Measurements from ENCODE around the gene OTOA. TPM values are rescaled to one million over a fixed set of nuclear protein-coding genes. Genes with fewer than 3 reads are reported as not detected.
"Not testable (repeated sequence)": the region's sequence is repeated elsewhere in the genome, so short reads cannot be mapped to it uniquely, and the experiment has no call there.

The OTOA gene
- total and polyA plus RNA-seq, 2 of the 8 experiments (the other 6 are each of a cell fraction or from before 2014, with no cell fraction given), result 0.06 to 0.32 TPM

DNA sequence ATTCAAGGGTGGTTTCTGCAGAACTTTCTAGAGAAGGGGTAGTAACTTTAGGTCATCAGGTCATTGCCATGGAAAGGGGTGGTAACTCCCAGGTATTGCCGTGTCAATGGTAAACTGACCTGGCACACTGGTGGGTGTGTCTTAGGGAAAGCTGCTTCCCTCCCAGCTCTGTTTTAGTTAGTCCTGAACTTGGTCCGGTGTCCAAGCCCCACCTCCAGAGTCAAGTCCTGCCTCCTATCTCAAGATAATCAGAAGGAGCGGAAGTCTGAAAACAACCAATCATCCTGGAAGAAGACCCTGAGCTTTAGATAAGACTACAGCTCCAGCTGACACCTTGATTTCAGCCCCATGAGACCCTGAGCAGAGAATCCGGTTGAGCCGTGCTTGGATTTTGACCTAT lies 105.0 kb downstream of the OTOA start:
- H3K18ac ChIP-seq (ENCODE audit: extremely low read depth, low read length); H2AFZ ChIP-seq (ENCODE audit: low read length); H3K79me2 ChIP-seq (ENCODE audit: control insufficient read depth in 1 of 2, insufficient read depth in 2 of 2, low read length in 2 of 2); H3K9ac ChIP-seq (replicated peaks in 1 of 4; ENCODE audit: extremely low read depth in 1 of 4, low read depth in 3 of 4, low read length in 3 of 4); H3K27me3 ChIP-seq (replicated peaks in 1 of 4; ENCODE audit: control insufficient read depth in 3 of 4, extremely low read depth in 1 of 4, insufficient read depth in 3 of 4, low read length in 3 of 4); H2BK12ac ChIP-seq (ENCODE audit: low read depth, low read length); H3K56ac ChIP-seq (replicated peaks; ENCODE audit: insufficient read length, low read depth, low read length); H3K4ac ChIP-seq (replicated peaks; ENCODE audit: insufficient read length, low read depth, low read length); H4K20me1 ChIP-seq (replicated peaks in 1 of 2; ENCODE audit: control insufficient read depth in 1 of 2, insufficient read depth in 2 of 2, low read length in 2 of 2); H4K8ac ChIP-seq (ENCODE audit: extremely low read depth, insufficient read depth, low read length); H4K91ac ChIP-seq (replicated peaks; ENCODE audit: insufficient read length, low read length); H3K4me3 ChIP-seq (ENCODE audit: extremely low read depth in 1 of 4, insufficient read depth in 2 of 4, low read depth in 3 of 4, low read length in 4 of 4); H3K4me1 ChIP-seq (replicated peaks in 1 of 4; ENCODE audit: control insufficient read depth in 3 of 4, insufficient read depth in 4 of 4, low read length in 3 of 4); H3K79me1 ChIP-seq (ENCODE audit: low read depth, low read length); H3K23ac ChIP-seq (ENCODE audit: insufficient read length); H3K23me2 ChIP-seq (ENCODE audit: low read depth, low read length); H3K36me3 ChIP-seq (ENCODE audit: control insufficient read depth in 2 of 4, insufficient read depth in 4 of 4, low read length in 3 of 4); CTCF ChIA-PET (ENCODE audit: partially characterized antibody); H2BK20ac ChIP-seq (ENCODE audit: low read length); H4K5ac ChIP-seq (ENCODE audit: insufficient read length, low read depth, low read length); H2AK5ac ChIP-seq (ENCODE audit: low read depth, low read length); FAIRE-seq; H2BK120ac ChIP-seq (replicated peaks; ENCODE audit: low read depth, low read length); H2BK15ac ChIP-seq (ENCODE audit: low read length); POLR2A ChIA-PET (ENCODE audit: partially characterized antibody); H2BK5ac ChIP-seq (ENCODE audit: low read depth, low read length); H3K4me2 ChIP-seq (ENCODE audit: insufficient read depth in 1 of 2, low read depth in 2 of 2, low read length in 2 of 2); DNase-seq (ENCODE audit: low read depth in 1 of 2, low spot score in 2 of 2); H3K14ac ChIP-seq (ENCODE audit: insufficient read length); H3K27ac ChIP-seq (ENCODE audit: low read depth, low read length); H3K9me3 ChIP-seq (ENCODE audit: insufficient read depth in 2 of 2, low read depth in 1 of 2, low read length in 1 of 2): not testable (repeated sequence)
- no CpG with 5 or more reads among the region's 5 CpGs for WGBS, 2 experiments (ENCODE audit: extremely low coverage in 1 of 2, insufficient coverage in 1 of 2, insufficient read length in 1 of 2, insufficient replicate concordance in 2 of 2, low coverage in 1 of 2, low lambda C conversion rate in 2 of 2, missing lambda C conversion rate in 1 of 2)

DNA sequence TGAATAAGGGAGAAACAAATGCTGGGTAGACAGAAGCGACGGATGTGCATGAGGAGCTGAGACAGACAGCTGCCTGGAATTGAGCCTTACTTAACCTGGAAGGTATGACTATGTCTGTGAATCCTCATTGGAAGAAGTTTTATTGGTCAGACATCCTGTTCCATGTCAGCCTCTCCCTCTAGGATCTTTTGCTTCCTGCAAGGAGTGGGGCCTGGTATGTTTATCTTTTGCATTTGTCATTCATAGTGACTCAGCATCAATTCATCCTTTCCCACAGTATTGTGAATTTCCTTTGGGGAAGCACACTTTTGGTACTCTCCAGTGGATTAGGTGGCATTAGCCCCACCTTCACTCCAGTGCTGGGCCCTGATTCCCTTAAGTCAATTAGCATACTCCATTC lies 105.5 kb downstream of the OTOA start:
- H2BK120ac ChIP-seq (replicated peaks; ENCODE audit: low read depth, low read length); H3K18ac ChIP-seq (ENCODE audit: extremely low read depth, low read length); H4K20me1 ChIP-seq (replicated peaks in 1 of 2; ENCODE audit: control insufficient read depth in 1 of 2, insufficient read depth in 2 of 2, low read length in 2 of 2); H3K27ac ChIP-seq (ENCODE audit: low read depth, low read length); H3K9ac ChIP-seq (replicated peaks in 1 of 4; ENCODE audit: extremely low read depth in 1 of 4, low read depth in 3 of 4, low read length in 3 of 4); H4K91ac ChIP-seq (replicated peaks; ENCODE audit: insufficient read length, low read length); H2BK12ac ChIP-seq (ENCODE audit: low read depth, low read length); H3K23ac ChIP-seq (ENCODE audit: insufficient read length); H3K56ac ChIP-seq (replicated peaks; ENCODE audit: insufficient read length, low read depth, low read length); H3K79me2 ChIP-seq (ENCODE audit: control insufficient read depth in 1 of 2, insufficient read depth in 2 of 2, low read length in 2 of 2); H4K5ac ChIP-seq (ENCODE audit: insufficient read length, low read depth, low read length); H2BK20ac ChIP-seq (ENCODE audit: low read length); H2AFZ ChIP-seq (ENCODE audit: low read length); H3K36me3 ChIP-seq (ENCODE audit: control insufficient read depth in 2 of 4, insufficient read depth in 4 of 4, low read length in 3 of 4); H3K4me3 ChIP-seq (ENCODE audit: extremely low read depth in 1 of 4, insufficient read depth in 2 of 4, low read depth in 3 of 4, low read length in 4 of 4); DNase-seq (ENCODE audit: low read depth in 1 of 2, low spot score in 2 of 2); H4K8ac ChIP-seq (ENCODE audit: extremely low read depth, insufficient read depth, low read length); H2BK5ac ChIP-seq (ENCODE audit: low read depth, low read length); H3K27me3 ChIP-seq (replicated peaks in 1 of 4; ENCODE audit: control insufficient read depth in 3 of 4, extremely low read depth in 1 of 4, insufficient read depth in 3 of 4, low read length in 3 of 4); H3K79me1 ChIP-seq (ENCODE audit: low read depth, low read length); H3K4me2 ChIP-seq (ENCODE audit: insufficient read depth in 1 of 2, low read depth in 2 of 2, low read length in 2 of 2); H3K23me2 ChIP-seq (ENCODE audit: low read depth, low read length); H3K4ac ChIP-seq (replicated peaks; ENCODE audit: insufficient read length, low read depth, low read length); H3K14ac ChIP-seq (ENCODE audit: insufficient read length); H3K9me3 ChIP-seq (ENCODE audit: insufficient read depth in 2 of 2, low read depth in 1 of 2, low read length in 1 of 2); POLR2A ChIA-PET (ENCODE audit: partially characterized antibody); H3K4me1 ChIP-seq (replicated peaks in 1 of 4; ENCODE audit: control insufficient read depth in 3 of 4, insufficient read depth in 4 of 4, low read length in 3 of 4); FAIRE-seq; H2BK15ac ChIP-seq (ENCODE audit: low read length); CTCF ChIA-PET (ENCODE audit: partially characterized antibody); H2AK5ac ChIP-seq (ENCODE audit: low read depth, low read length): not testable (repeated sequence)
- 97% methylated on average over 2 of the region's 2 CpGs; no CpG with 5 or more reads in 1 of the 2 experiments for WGBS, 2 experiments (ENCODE audit: extremely low coverage in 1 of 2, insufficient coverage in 1 of 2, insufficient read length in 1 of 2, insufficient replicate concordance in 2 of 2, low coverage in 1 of 2, low lambda C conversion rate in 2 of 2, missing lambda C conversion rate in 1 of 2)

Measured in H1 (cell line).